ENCODE results near the gene IFI30.

IFI30 gene

GRCh38 chr19:18225702-18226468 is 52.3 kb downstream of the IFI30 start, which contains the start of gene PDE4C:
Gene PDE4C, minus strand, starts transcription at chr19:18226438. Its CDS starts 23 bp downstream, at chr19:18226415.
- DNase-seq (ENCODE audit: low spot score) = no peak

DNA sequence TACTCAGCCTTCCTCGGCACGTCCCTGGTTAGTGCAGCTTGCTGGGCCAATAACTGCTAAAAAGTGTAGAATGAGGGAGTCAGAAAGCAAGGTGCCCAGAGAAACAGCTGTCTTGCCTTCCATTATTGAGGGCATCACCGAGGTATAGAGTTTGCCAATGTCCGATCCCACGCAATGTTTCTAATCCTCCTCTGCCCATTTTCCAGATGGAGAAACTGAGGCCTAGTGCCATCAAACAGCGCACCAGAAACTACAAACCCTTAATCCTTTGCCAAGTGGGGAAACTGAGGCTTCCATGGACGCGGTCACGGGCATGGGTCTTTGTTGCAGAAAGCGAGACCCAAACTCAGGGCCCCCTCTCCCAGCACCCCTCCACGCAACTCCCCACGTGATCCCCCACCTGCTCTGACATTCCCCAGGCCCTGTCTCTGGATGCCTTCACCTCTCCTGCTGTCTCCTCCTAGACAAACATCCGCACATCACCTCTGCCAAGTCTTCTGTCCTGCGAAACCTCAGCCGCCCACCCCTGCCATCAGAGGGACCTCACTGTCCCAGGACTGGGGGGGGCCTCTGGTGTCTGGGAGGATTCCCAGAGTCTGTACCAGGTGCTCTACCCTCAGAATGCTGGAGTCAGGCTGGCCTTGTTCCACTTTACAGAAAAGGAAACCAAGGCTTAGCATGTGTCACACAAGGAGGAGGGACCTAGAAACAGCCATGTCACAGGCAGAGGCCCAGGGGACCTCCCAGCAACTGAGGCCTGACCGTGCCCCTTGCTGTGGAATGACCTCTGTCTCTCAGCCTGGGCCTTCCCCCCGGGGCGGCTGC is 53.6 kb downstream of the IFI30 start:
- peak; percentile 30 for DNase-seq (ENCODE audit: low spot score)
